NCI-H1694 (cell line): ENCODE results near the gene ACADM.
"Not testable (repeated sequence)": the region's sequence is repeated elsewhere in the genome, so short reads cannot be mapped to it uniquely, and the experiment has no call there.

Source experiments
- DNase-seq: peaks from one replicate; lab custom pipeline; 2025; lab: John Stamatoyannopoulos, UW

Gene ACADM

GRCh38 chr1:75724472-75725022, at the start of gene ACADM:
Gene ACADM, plus strand, starts transcription at chr1:75724709. Its CDS starts 79 bp downstream, at chr1:75724788.
- peak; percentile 50 for DNase-seq

DNA sequence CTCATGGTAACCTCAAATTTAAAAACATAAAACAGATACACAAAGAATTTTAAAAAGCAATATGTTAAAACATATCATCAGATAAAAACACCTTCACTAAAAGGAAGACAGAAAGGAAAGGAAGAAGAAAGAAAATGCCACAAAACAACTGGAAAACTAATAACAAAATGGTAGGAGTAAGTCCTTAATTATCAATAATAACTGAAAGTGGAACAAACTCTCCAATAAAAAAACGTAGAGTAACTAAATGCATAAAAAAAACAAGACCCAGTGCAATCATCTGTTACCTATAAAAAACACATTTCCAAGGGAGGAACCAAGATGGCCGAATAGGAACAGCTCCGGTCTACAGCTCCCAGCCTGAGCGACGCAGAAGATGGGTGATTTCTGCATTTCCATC, 47.1 kb upstream of the ACADM start:
- no peak for DNase-seq

DNA sequence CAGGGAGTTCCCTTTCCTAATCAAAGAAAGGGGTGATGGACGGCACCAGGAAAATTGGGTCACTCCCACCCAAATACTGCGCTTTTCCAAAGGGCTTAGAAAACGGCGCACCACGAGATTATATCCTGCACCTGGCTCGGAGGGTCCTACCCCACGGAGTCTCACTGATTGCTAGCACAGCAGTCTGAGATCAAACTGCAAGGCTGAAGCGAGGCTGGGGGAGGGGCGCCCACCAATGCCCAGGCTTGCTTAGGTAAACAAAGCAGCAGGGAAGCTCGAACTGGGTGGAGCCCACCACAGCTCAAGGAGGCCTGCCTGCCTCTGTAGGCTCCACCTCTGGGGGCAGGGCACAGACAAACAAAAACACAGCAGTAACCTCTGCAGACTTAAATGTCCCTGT, 46.5 kb upstream of the ACADM start:
- not testable (repeated sequence) for DNase-seq

DNA sequence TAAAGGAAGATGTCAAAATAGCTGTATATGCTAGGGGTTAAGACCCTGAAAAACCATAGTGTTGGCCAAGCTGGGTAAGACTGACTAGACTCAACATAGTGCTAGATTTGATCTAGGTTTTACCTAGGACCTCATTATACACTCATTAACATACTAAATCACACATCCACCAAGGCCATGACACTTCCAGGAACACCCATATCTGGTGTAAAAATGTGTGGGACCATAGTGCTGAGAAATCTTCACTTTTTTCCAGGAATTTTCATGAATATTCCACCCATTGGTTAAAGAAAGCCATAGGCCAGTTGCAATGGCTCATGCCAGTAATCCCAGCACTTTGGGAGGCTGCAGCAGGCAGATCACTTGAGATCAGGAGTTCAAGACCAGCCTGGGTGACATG, 34.0 kb upstream of the ACADM start:
- no peak for DNase-seq

GRCh38 chr1:75693551-75693950, 31.0 kb upstream of the ACADM start:
- no peak for DNase-seq

DNA sequence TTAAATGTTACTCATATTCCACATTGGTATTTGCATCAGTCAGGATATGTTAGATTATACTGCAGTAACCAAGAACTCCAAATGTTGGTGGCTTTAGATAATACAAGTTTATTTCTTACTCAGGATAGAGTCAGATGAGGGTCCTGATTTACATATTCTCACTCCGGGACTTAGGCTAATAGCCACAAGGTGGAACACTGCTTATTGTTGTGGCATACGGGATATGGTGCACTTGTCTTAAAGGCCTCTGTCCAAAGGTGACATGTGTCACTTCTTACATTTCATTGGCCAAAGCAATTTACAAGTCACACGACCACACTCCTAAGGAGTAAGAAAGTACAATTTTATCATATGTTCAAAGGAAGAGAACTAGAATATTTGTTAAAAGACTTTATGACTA, 28.5 kb upstream of the ACADM start:
- no peak for DNase-seq

- no peak for DNase-seq
These were observed 17.3 kb upstream of the ACADM start for GRCh38 chr1:75707191-75707590.

- no peak for DNase-seq
These were observed 15.6 kb upstream of the ACADM start for GRCh38 chr1:75708910-75709309.

- no peak for DNase-seq
These were observed 13.7 kb upstream of the ACADM start for GRCh38 chr1:75710832-75711231.

DNA sequence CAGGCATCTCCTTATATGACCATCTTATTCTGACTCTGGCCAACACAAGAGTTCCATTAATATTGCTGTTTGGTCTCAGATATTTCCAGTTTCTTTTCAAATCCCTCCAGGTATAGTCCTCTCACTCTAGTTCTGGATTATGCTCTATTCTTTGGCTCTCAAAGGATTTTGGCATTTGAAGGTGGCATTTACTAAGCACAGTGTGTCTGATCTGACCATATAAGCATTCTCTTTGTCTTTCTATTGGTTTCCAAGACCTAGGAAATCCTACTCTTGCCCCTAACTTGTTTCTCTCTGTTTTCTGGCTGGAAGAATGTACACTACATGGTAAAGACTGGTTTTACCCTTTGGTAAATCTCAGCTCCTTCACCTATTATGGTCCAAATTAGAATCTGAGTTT, 12.7 kb upstream of the ACADM start:
- no peak for DNase-seq

- no peak for DNase-seq
These were observed 12.2 kb upstream of the ACADM start for GRCh38 chr1:75712306-75712705.

GRCh38 chr1:75719810-75720209, 4.7 kb upstream of the ACADM start:
- no peak for DNase-seq

- DNase-seq: no peak
These were observed 4.2 kb upstream of the ACADM start for GRCh38 chr1:75720325-75720724.

GRCh38 chr1:75720820-75721219, 3.7 kb upstream of the ACADM start:
- DNase-seq: no peak

DNA sequence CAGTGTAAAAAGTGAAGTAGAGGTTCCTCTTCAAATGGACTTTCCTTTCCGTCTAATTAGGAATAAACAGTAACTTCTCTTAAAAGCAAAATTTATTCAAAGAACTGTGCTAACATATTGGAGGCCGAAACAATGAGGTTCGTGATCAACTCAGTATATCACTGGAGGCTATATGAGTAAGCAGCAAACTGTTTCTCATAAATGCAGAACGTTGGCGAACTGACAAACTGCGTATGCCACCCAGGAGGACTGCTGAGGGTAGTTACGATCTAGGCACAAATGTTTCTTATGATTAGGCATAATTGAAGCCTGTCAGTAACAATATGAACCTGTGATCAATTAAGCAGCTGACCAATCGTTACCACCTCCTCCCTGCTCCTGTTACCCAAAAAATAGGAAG, 2.3 kb upstream of the ACADM start:
- not testable (repeated sequence) for DNase-seq

DNA sequence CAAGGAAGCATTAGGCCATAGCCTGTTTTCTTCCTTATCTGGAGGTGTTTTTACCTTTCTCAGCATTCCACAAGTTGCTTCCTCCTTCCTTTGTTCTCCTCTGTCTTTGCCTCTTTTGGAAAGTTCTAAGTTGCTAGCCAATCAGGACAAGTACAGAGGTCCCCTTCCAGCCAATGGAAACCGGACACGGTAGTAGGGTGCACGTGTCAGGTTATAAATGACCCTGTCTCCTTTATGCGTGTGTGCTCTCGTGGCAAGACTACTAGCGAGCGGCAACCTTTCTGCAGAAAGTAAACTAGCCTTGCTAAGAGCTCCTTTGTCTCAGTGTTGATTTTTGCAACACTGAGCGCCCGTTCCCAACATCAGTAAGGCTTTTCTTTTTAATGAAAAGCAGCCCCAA, 1.5 kb upstream of the ACADM start:
- DNase-seq: no peak

DNA sequence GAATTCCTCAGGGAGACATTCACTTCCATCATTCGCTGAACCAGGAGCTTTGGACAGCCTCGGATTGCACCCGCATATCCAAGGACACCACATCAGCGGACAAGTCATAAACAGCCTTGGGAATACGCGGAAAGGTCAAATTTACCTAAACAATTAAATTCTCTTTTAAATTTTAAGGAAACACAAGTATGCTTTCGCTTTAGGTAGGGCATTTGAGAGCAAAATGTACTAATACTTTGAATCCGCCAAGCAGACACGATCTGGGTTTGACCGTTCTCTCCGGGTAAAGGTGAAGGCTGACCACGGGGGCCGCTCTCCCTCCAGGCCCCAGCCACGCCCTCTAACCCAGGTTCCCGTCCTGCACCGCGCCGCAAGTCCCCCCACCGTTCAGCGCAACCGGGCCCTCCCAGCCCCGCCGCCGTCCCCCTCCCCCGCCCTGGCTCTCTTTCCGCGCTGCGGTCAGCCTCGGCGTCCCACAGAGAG, 479 bp upstream of the ACADM start:
- DNase-seq: no peak

DNA sequence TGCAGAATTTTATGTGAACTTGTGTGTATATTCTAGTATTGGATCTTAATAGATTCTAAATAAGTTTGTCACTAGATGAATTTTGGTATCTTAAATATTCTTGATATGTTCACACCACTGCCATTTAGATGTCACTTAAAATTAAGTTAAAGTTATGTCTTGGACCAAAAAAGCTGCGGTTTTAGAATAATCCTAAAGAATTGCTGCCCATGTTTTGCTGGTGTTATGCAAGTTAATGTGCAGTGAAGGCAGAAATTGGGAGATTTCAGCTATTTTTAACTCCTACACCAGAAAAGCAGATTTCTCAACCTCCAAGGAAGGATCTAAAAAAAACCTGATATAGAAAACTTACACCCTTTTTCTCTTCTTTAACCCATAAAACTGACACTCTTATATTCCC, 757 bp downstream of the ACADM start:
- no peak for DNase-seq

DNA sequence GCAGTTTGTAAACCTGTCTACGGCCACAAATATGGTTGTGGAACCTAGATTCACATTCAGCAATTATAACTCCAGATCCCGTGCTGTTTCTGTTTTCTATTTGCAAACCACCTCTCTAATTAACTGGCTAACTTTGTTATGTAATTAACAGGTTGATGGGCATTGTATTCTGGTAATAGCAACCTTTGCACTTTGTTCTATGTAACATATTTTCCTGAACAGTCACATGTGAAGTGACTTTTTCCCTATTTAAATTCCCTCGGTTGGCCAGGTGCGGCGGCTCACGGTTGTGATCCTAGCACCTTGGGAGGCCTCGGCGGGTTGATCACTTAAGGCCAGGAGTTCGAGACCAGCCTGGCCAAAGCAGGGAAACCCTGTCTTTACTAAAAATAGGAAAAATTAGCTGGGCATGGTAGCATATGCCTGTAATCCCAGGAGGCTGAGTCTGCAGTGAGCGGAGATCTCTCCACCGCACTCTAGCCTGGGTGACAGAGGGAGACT, 1.4 kb downstream of the ACADM start:
- no peak for DNase-seq

GRCh38 chr1:75727571-75727970, 3.1 kb downstream of the ACADM start:
- DNase-seq: peak; percentile 20

GRCh38 chr1:75730432-75730831, 5.9 kb downstream of the ACADM start:
- no peak for DNase-seq

GRCh38 chr1:75731881-75732280, 7.4 kb downstream of the ACADM start:
- DNase-seq: no peak

DNA sequence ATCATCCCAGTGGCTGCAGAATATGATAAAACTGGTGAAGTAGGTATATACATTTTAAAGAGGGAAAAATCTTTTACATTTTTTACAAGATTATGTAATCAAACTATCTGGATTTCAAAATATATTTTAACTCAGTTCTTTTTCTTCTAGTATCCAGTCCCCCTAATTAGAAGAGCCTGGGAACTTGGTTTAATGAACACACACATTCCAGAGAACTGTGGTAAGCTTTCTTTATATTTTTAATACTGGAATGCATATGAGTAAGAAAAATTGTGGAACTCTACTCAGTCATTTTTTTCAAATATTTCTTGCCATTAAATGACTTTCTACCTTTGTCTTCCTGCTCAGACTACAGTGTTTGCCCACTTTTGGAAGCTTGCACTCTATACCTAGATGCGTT, 8.2 kb downstream of the ACADM start:
- no peak for DNase-seq

DNA sequence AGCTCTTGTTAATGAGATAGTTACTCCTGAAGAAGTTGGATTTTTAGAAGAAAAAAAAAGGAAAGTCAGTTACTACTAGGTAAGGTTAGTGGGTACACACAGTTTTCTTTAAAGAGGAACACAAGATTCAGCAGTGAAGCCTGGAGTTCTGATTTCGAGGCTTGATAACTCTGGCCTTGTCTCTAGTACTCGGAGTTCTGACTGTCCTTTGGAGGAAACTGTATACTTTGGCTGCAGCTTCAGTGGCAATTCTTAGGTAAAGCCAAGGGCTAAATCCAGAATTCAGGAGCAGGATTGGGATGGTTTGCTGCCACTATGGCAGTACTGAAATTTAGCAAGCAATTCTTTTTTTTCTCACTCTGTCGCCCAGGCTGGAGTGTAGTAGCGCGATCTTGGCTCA, 9.2 kb downstream of the ACADM start:
- no peak for DNase-seq
